GM18508 (cell line): ENCODE results near the gene C1orf35.

Experiments
- ATAC-seq: cut with Tn5 transposase; IDR thresholded peaks from one replicate; pipeline ENCODE4 v1.9.1; 2021; ENCODE audit warnings: moderate number of reproducible peaks; ENCODE audit not compliant: insufficient read depth, unreplicated experiment

The C1orf35 gene

DNA sequence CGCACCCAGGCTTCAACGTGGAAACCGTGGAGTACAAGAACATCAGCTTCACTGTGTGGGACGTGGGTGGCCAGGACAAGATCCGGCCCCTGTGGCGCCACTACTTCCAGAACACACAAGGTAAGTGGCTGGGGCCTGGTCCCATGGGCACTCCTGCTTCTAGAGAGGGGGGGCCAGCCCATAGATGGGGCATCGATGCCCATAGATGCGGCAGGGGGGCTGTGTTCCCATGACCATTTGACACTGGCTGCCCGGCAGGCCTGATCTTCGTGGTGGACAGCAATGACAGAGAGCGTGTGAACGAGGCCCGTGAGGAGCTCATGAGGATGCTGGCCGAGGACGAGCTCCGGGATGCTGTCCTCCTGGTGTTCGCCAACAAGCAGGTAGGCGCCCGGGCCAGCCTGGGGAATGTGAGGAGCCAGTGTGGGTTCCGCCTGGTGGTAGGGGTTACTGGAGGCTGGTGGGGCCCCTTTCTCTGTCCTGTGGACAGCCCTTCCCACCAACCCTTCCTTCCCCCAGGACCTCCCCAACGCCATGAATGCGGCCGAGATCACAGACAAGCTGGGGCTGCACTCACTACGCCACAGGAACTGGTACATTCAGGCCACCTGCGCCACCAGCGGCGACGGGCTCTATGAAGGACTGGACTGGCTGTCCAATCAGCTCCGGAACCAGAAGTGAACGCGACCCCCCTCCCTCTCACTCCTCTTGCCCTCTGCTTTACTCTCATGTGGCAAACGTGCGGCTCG lies 5.6 kb downstream of the C1orf35 start:
- no peak for ATAC-seq

DNA sequence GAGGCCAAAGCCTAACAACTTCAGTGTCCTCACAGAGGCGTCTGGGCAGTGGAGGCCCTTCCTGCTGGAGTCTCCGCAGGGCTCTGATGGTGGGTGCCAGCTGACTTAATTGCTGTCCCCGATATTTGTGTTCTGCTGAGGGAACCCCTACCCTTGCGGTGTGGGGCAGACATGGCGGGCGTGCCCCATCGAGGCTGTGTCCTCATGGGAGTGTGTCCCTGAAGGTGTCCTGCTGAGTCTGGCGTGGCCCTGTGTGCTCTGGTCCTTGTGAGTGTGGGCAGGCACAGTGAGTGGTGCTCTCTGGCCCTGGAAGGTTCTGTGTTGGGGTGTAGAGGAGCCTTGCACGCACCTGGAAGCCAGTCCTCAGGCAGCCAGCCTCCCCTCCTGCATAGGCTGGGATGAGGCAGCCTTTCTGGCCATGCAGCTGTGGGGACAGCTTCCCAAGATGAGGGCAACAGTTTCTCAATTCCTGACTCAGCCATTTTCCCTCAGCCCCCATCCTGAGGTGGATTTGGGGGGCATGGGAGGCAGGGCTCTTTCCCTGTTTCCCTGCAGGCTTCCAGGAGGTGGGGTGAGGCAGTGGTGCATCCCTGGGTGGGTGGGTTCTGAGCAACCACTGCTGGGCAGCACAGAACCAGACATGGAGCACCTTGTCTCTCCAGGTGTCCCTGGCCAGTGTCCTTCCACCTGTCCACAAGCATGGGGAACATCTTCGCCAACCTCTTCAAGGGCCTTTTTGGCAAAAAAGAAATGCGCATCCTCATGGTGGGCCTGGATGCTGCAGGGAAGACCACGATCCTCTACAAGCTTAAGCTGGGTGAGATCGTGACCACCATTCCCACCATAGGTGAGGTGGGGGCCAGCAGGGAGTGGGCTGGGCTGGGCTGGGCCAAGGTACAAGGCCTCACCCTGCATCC lies 6.5 kb downstream of the C1orf35 start:
- no peak for ATAC-seq

DNA sequence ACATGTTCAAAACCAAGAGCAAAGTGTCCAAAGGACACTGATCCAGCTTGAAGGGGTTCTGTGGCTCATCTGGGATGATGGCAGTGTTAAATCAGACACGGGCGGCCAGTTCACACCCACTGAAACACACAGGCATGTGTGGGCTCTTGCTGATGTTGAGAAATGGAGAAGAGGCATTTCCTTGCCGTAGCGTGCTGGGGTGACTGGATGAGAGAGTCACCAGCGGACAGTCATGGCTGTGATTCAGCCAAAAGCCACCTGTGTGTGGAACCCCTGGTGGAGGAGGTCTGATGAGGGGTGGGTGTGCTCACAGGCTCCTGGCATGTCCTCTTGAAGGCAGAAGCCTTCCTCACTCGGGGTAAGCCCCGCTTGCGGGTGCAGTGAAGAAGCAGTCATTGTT lies 7.2 kb downstream of the C1orf35 start:
- no peak for ATAC-seq

DNA sequence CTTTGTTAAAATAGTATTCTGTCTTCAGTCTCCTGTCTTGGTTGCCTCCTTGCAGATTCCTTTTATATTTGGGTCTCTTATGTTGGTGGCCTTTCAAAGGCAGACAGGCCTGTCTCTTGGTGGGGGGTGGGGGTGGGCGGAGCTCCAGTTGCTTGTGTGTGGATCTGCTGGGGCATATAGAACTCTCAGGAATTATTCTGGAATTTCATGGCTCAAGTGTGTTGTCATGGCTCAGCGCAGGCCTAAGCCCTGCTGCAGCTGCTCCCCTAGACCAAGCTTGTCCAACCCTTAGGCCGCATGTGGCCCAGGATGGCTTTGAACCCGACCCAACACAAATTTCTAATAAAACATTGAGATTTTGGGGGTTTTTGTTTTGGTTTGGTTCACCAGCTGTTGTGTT lies 8.0 kb downstream of the C1orf35 start:
- ATAC-seq = no peak

DNA sequence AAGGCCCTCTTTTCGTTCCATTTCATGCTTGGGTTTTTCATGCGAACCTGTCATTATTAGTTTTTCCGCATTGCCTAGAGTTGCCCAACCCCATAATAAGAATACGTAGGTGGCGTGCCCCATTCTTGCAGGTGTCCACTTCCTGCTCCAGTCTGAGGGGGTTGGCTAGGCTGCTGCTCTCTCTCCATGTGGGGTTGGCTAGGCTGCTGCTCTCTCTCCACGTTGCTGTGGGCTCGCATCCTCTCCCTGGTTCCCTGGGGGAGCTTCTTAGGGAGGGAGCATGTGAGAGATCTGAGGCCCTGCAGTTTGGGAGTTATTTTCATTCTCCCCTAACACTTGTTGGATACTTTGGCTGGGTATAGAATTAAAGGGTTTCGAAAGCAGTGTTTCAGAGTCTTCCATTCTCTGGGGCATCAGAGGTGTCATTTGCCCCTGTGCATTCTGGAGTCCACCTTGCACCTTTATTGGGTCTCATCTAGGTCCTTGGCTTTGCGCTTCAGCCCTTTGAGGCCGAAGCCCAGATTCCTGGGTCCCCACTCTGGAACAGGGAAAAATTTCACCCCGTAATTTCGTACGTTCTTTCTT lies 8.6 kb downstream of the C1orf35 start:
- no peak for ATAC-seq

DNA sequence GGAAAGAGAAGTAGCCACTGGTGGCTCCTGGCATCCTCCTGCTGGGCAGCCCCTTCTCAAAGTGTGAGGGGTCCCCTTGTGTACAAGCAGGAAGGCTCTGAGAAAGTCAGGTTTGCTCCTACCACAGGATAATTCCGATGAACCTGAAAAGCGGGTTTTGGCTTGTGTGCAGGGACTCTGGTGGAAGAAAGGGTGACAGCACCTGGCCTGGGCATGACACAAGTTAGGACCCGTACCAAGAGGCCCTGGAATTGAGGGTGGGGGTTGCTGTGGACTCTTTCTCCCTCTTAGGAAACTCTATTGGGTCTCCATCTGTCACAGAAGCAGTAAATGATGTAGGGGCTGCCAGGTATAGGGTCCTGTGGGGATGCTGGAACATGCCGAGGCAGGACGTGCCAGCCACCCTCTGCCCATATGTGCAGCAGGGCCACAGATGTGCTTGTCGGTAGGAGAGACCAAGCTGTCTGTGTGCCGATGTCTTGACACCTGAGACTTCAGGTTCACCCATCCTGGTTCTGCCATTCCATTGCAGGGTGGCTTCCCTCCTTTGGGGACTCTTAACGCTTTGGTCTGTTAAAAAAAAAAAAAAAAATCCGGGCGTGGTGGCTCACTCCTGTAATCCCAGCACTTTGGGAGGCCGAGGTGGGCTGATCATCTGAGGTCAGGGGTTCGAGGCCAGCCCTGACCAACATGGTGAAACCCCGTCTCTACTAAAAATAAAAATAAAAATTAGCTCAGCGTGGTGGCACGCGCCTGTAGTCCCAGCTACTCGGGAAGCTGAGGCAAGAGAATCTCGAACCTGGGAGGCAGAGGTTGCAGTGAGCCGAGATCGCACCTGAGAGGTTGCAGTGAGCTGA lies 9.8 kb downstream of the C1orf35 start:
- no peak for ATAC-seq

DNA sequence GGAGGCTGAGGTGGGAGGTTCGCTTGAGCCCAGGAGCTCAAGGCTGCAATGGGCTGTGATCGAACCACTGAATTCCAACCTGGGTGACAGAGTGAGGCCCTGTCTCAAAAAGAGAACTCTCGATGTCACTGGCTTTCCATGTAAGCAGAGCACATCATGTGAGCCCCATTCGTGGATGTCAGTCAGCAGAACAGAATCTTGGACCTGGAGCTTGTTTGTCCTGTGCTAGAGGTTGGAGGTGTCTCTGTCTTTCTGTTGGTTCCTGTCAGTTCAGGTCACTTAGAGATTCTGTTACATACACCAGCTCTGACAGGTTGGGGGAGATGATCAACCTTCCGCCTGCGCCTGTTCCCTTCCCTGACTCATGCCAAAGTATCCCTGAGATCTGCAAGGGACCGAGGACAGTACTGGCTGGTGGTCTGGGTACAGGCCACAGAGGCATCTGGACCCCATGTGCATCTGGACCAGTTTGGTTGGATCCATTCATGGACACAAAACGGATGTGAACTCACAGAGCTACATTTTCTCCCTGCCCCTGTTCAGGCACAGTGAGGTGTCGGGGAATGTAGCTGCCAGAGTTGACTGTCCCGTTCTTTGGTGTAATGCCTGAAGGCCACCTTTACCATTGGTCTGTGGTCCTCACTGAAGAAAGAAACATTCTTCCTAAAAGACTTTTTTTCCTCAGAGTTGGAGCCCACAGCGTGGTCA lies 10.6 kb downstream of the C1orf35 start:
- no peak for ATAC-seq

DNA sequence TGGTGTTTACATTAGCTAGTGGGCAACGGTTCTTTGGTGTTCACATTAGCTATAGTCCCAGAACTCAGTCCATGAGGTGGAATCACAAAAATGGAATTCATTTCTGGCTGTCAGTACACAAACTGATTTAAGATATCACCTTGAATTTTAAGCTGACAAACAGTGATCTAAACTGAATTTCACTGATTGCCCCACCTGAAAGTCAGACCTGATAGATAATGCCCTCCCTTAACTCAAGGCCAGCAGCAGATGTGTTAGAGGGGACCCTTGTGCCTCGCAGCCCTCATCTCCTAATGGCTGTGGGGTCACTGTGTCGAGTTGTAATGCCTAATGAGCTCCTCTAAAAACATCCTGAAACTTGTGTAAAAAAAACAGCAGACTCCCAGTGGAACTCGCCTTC lies 12.0 kb downstream of the C1orf35 start:
- ATAC-seq = no peak

DNA sequence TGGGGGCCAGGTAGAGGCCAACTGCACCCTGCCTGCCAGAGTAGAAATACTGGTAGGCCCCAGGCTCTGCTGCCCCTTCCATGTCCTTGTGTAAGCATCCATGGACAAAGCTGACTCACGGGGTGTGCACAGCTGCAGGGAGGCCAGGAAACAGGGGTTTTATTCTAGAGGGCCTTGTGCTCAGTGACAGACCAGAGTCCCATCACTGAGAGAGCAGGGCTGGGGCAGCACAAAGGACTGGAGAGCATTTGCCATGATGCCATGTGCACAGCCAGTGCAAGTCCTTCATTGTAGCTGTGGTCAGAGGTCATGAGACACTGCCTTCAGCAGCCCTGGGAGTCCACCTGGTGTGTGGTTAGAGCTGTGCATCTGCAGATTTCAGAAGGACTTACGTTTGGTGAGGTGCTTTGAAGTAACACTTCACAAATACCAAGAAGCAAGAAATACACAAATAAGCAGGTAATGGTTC lies 12.5 kb downstream of the C1orf35 start:
- ATAC-seq = no peak

DNA sequence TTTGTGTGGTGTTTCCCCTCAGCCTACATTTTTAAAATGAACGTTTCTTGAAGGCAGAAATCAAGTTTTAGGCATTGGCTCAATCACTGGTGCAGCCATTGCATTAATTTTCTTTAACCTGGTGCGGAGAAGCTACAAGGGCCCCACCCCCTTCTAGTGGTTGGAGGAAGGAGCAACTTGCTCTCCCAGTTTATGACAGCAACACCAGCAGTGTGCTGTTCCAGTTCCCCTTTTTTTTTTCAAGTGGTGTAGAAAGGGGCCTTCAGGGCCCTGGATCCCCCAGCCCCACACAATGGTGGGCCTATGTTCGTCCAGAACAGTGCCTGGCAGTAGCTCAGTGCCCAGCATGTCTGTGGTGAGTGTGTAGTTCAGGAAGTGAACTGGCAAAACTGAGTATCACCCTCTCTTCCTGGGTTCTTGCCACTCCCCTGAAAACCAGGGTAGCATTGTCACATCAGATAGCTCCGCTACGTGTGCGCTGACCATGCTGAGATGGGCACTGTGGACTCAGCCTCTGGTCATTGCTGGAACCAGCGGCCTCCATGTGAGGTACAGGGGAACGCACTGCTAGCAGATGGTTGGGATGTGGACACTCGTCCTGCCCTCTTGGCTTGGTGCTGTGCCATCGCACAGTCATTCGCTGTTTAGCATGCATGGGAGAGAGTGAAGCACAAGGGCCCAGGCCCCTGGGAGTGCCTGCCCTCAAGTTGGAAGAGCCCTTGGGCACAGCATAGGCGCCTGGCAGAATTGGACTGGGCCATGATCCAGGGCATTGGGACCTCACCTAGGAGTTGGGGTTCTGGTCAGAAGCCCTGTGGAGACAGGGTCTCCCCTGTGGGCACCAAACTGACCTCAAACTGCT lies 13.4 kb downstream of the C1orf35 start:
- no peak for ATAC-seq

DNA sequence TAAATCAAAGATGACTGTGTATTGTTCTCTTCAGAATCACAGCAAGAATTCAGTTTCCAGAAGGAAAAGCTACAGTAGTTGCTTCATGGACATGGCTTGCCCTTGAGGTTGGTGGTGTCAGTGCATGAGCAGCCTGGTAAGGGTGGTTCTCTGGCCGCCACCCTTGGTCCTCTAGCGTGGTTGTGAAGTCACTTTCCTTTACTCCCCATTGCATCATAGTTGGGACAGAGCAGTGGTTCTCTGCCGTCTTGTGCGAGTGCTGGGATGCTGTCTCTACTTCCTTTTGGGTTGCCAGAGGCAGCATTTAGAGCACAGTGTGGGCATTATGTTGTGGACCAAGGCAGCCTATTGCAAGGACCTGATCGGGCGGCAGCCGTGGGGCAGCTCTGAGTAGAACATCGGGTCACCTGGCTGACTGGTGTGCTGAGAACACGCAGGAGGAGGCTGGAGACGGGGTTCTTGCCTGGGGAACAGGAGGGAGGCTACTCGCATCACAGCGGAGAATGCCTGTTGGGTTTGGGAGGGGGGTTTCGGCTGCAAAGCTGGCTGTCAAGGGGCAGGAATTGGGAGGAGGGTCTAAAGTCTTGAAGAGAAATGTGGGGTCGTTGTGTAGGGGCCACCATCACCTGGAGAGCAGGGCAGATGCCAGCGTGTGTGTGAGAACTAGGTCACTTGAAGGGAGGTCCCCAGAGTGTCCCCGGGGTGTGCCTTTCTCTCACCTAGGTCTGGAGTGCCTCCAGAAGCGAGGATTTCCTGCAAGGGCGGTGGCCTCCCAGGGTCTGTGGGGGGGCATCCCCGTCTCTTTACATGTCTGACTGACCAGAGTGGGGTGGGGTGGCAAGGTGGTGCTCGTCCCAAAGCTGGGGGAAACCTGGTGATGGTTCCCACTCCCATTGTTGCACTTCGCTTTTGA lies 14.3 kb downstream of the C1orf35 start:
- no peak for ATAC-seq

DNA sequence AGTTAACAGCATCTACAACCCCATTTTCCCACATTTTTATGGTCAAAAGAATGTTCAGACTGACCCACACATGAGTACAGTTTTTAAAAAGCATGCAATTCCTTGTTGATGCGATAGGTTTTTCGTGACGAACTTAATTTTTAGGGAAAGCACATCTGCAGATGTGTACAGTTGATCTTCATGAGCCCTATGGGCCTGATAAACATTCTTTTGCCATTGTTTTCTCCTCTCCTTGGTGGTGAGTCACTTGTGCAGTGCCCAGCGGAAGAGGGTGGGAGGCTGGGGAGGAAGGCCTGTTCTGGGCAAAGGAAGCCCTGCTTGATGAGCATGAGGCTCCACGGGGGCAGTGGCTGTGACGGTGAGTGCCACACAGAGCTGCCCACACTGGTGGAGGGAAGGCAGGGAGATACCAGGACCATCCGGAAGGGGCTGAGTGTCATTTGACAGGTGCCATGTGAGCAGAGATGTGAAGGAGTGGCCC lies 15.3 kb downstream of the C1orf35 start:
- ATAC-seq = no peak

DNA sequence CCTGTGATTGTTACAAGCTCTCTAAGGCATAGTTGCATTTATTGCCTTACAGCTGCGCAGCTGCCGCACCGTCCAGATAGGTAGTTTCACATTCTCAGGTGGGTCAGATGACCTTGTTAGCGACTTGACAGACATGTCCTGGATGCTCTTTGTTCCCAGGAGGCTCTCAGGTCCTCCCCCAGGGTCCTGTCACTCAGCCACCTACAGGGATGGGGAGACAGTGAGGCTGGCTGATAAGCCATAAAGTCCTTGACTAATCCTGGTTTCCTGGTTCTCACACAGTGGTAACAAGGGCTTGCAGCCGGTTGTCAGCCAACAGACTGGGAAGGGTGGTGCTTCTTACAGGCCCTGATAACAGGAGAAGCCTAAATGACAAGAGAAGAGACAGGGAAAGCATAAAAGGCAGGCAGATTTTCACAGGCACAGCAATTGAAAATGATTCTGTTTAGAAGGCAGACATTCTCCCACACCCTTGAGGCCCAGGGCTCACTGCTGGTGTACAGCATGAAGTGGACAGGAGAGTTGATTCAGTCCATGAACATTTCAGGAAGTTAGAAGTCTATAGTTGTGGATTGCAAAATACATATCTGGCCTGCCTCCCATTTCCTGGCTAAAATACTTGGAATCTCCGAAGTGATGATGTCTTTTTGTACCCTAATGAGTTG lies 17.7 kb downstream of the C1orf35 start:
- no peak for ATAC-seq

DNA sequence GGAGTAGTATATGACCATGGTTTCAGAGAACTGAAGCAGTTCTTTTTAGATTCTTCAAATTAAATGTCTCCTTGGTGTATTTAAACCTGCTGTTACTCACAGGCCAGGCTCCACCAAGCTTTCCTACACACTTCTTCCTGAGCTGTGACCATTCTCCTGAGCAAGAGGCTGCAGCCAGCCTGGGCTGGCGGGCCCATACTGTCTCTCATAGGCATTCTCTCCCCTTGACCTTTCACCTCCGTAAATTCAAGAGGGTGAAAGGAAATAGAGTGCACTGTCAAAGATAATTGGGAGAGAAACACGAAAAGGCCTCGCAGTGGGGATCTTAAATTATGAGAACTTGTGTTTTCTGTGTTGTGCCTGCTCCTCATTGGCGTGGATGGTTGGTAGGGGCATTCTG lies 18.3 kb downstream of the C1orf35 start:
- ATAC-seq = no peak

DNA sequence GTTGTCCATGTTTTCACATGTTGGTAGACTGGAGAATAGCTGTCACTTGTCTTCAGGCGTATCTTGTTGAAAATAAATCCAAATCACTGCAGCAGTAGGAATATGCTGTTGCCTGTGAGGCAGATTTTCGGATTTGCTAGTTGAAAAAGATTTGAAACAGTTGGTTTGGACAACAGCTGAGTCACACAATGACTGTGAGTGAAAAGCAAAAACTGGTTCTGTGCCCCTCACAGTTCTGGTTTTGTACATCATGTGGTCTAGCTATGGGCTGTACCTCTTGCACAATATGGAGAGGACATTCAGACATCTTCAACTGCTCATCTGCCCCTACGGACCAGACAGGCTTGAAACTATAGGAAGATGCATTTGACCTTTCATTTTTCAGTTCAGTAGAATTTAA lies 18.8 kb downstream of the C1orf35 start:
- ATAC-seq = no peak

DNA sequence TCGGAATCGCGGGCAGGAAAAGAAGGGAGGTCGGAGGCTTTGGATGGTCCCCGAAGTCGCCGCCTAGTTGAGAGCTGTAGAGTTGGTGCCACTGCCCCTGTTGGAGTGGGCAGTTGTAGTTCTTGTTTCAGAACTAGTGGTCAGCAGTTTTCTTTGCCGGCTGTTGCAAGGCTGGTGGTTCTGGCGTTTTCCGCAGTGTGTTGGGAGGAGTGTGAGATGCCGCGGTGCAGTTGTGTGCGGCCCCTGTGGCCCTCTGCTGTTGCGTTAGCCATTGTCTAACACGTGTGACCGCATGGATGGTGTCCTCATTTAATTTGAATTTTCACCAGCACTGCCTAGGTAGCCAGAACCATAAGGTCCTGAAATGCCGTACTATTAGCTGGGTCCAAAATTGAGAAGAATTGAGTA lies 19.2 kb downstream of the C1orf35 start:
- no peak for ATAC-seq
